Measurements from ENCODE around the gene PDSS2. TPM values are rescaled to one million over a fixed set of nuclear protein-coding genes. Genes with fewer than 3 reads are reported as not detected.

PDSS2 gene
- polyA plus RNA-seq, 1 donor (not counting 4 experiments of a cell fraction or from before 2014, with no cell fraction given): 12.5 TPM

DNA sequence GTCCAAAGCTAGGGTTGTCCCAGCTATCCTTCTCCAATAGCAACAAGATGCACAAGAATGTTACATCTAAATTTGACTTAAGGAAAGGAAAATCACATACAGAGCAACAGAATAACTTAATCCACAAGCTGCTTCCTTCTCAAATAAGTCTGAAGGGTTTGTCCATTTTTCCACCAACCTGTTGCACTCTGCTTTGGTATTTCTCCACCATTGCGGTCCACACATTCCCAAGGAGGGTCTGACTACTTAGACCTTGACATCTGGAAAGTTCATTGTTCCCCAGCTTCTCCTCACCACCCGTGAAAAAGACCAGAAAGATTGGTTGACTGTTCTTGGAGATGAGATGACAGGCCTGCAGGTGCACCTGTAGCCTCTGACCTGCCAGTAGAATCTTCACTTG lies 72.5 kb downstream of the PDSS2 start:
- Histone ChIP-seq H3K9me3 (ENCODE audit: control insufficient read depth, low read depth, low read length) (no peaks in the 10 kb centered on the region), H3K27me3 (ENCODE audit: control insufficient read depth, extremely low read depth, insufficient read depth, low read length) (no peaks in the 10 kb centered on the region), H3K36me3 (ENCODE audit: control insufficient read depth in 2 of 2, extremely low read depth in 1 of 2, insufficient read depth in 2 of 2, low read length in 2 of 2) (no peaks in the 10 kb centered on the region), H4K20me1 (ENCODE audit: control insufficient read depth, extremely low read depth, insufficient read depth, low read length) (no peaks in the 10 kb centered on the region), H3K4me3 (ENCODE audit: control insufficient read depth in 2 of 3, extremely low read depth in 1 of 3, insufficient read depth in 2 of 3, low read depth in 1 of 3, low read length in 3 of 3) (no peak overlapping the region), H3K9me1 (ENCODE audit: control insufficient read depth, extremely low read depth, insufficient read depth, low read length) (no peaks in the 10 kb centered on the region), H3K79me2 (ENCODE audit: control insufficient read depth, insufficient read depth, low read length) (no peaks in the 10 kb centered on the region), H3K4me2 (ENCODE audit: control insufficient read depth, extremely low read depth, insufficient read depth, low read depth, low read length) (no peak overlapping the region), H2AFZ (ENCODE audit: control insufficient read depth, low read length) (no peak overlapping the region), H3K4me1 (ENCODE audit: control insufficient read depth, extremely low read depth, insufficient read depth, low read length) (no peaks in the 10 kb centered on the region), H3K27ac (ENCODE audit: control insufficient read depth, insufficient read depth, low read length) (no peak overlapping the region), H3K9ac (ENCODE audit: control insufficient read depth, extremely low read depth, insufficient read depth, low read length) (no peak overlapping the region)
- DNase-seq (ENCODE audit: low read depth, low spot score) (no peak), FAIRE-seq (no peak)
- no peak for TF ChIP-seq EZH2 (IDR thresholded peaks at IDR 0.05; ENCODE audit: low read length)
- TF ChIP-seq, protein P1, sequence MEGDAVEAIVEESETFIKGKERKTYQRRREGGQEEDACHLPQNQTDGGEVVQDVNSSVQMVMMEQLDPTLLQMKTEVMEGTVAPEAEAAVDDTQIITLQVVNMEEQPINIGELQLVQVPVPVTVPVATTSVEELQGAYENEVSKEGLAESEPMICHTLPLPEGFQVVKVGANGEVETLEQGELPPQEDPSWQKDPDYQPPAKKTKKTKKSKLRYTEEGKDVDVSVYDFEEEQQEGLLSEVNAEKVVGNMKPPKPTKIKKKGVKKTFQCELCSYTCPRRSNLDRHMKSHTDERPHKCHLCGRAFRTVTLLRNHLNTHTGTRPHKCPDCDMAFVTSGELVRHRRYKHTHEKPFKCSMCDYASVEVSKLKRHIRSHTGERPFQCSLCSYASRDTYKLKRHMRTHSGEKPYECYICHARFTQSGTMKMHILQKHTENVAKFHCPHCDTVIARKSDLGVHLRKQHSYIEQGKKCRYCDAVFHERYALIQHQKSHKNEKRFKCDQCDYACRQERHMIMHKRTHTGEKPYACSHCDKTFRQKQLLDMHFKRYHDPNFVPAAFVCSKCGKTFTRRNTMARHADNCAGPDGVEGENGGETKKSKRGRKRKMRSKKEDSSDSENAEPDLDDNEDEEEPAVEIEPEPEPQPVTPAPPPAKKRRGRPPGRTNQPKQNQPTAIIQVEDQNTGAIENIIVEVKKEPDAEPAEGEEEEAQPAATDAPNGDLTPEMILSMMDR (optimal IDR thresholded peaks at IDR 0.05 in 1 of 3, IDR thresholded peaks at IDR 0.05 in 1 of 3, conservative IDR thresholded peaks at IDR 0.05 in 1 of 3; ENCODE audit: extremely low read depth in 1 of 3, insufficient read depth in 2 of 3, low read length in 3 of 3): no peak
- dilution Hi-C loops (cut with MboI; ENCODE audit: extremely low pct_ligation_motif_present, low sequenced_read_pairs): no loop called here

DNA sequence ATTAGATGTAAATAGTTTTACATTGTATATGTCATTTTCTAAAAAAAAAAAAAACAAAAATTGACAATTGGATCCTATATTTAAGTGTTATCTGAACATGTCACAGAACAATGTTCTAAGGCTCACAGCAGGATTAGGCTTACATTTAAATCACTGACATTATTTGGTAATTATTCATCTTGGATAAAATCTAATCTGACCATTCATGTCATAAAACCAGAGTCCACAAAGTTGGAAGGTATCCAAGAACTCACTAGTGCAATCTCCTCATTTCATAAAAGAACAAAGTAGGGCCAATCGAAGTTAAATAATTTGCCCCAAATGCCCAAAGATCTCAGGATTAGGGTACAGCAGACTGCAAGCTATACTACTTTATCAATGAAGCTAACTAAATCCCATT lies 73.0 kb downstream of the PDSS2 start:
- H3K27ac ChIP-seq (ENCODE audit: control insufficient read depth, insufficient read depth, low read length): no peak overlapping the region
- H3K9ac ChIP-seq (ENCODE audit: control insufficient read depth, extremely low read depth, insufficient read depth, low read length): no peak overlapping the region
- H3K79me2 ChIP-seq (ENCODE audit: control insufficient read depth, insufficient read depth, low read length): no peaks in the 10 kb centered on the region
- no peaks in the 10 kb centered on the region for H3K36me3 ChIP-seq (ENCODE audit: control insufficient read depth in 2 of 2, extremely low read depth in 1 of 2, insufficient read depth in 2 of 2, low read length in 2 of 2)
- dilution Hi-C loops (cut with MboI; ENCODE audit: extremely low pct_ligation_motif_present, low sequenced_read_pairs): no loop called here
- no peaks in the 10 kb centered on the region for H3K9me3 ChIP-seq (ENCODE audit: control insufficient read depth, low read depth, low read length)
- no peaks in the 10 kb centered on the region for H3K9me1 ChIP-seq (ENCODE audit: control insufficient read depth, extremely low read depth, insufficient read depth, low read length)
- no peaks in the 10 kb centered on the region for H3K4me1 ChIP-seq (ENCODE audit: control insufficient read depth, extremely low read depth, insufficient read depth, low read length)
- H3K4me3 ChIP-seq (ENCODE audit: control insufficient read depth in 2 of 3, extremely low read depth in 1 of 3, insufficient read depth in 2 of 3, low read depth in 1 of 3, low read length in 3 of 3): no peak overlapping the region
- H4K20me1 ChIP-seq (ENCODE audit: control insufficient read depth, extremely low read depth, insufficient read depth, low read length): no peaks in the 10 kb centered on the region
- no peak overlapping the region for H3K4me2 ChIP-seq (ENCODE audit: control insufficient read depth, extremely low read depth, insufficient read depth, low read depth, low read length)
- FAIRE-seq (no peak), DNase-seq (ENCODE audit: low read depth, low spot score) (no peak)
- TF ChIP-seq EZH2 (IDR thresholded peaks at IDR 0.05; ENCODE audit: low read length): no peak
- TF ChIP-seq, protein P1 (optimal IDR thresholded peaks at IDR 0.05 in 1 of 3, IDR thresholded peaks at IDR 0.05 in 1 of 3, conservative IDR thresholded peaks at IDR 0.05 in 1 of 3; ENCODE audit: extremely low read depth in 1 of 3, insufficient read depth in 2 of 3, low read length in 3 of 3): no peak
- H2AFZ ChIP-seq (ENCODE audit: control insufficient read depth, low read length): no peak overlapping the region
- no peaks in the 10 kb centered on the region for H3K27me3 ChIP-seq (ENCODE audit: control insufficient read depth, extremely low read depth, insufficient read depth, low read length)

Measured in keratinocyte (primary cell).